Chondrocyte (in vitro differentiated cells): ENCODE measurements around the gene CALHM3. TPM values are rescaled to one million over a fixed set of nuclear protein-coding genes. Genes with fewer than 3 reads are reported as not detected.

Source experiments
- DNase-seq: peaks from one replicate; pipeline ENCODE4 v3.0.0; 2021; ENCODE audit warnings: mixed read lengths, low spot score
- H3K27ac Mint-ChIP-seq: one replicate; pipeline ENCODE4 v1.8.0; 2021; ENCODE audit warnings: mild to moderate bottlenecking, moderate library complexity, mixed read lengths; ENCODE audit not compliant: unreplicated experiment
- H3K27me3 Mint-ChIP-seq: 2 replicates; pipeline ENCODE4 v1.8.0; 2021; ENCODE audit warnings: low read depth, mixed read lengths
- H3K36me3 Mint-ChIP-seq: 2 replicates; pipeline ENCODE4 v1.8.0; 2021; ENCODE audit warnings: low read depth, mixed read lengths
- H3K4me1 Mint-ChIP-seq: 2 replicates; pipeline ENCODE4 v1.8.0; 2021; ENCODE audit warnings: low read depth, mild to moderate bottlenecking, mixed read lengths
- H3K4me3 Mint-ChIP-seq: one replicate; pipeline ENCODE4 v1.8.0; 2021; ENCODE audit warnings: mild to moderate bottlenecking, moderate library complexity, mixed read lengths; ENCODE audit not compliant: unreplicated experiment
- H3K9me3 Mint-ChIP-seq: 2 replicates; pipeline ENCODE4 v1.8.0; 2021; ENCODE audit warnings: low read depth, mixed read lengths
- total RNA-seq: library from RNA; stranded (reverse); gene quantifications from 3 replicates; pipeline ENCODE4 v1.2.1, GENCODE V29; 2021
- TF ChIP-seq, protein P1 (sequence below): fragments of 200-600 bp; sonication (generic); IDR thresholded peaks from 2 replicates; pipeline ENCODE4 v1.5.0; 2021; ENCODE audit warnings: antibody characterized with exemption, mild to moderate bottlenecking, moderate library complexity

CALHM3 gene
- total RNA-seq, 1 donor from 2014 or later = not detected

DNA sequence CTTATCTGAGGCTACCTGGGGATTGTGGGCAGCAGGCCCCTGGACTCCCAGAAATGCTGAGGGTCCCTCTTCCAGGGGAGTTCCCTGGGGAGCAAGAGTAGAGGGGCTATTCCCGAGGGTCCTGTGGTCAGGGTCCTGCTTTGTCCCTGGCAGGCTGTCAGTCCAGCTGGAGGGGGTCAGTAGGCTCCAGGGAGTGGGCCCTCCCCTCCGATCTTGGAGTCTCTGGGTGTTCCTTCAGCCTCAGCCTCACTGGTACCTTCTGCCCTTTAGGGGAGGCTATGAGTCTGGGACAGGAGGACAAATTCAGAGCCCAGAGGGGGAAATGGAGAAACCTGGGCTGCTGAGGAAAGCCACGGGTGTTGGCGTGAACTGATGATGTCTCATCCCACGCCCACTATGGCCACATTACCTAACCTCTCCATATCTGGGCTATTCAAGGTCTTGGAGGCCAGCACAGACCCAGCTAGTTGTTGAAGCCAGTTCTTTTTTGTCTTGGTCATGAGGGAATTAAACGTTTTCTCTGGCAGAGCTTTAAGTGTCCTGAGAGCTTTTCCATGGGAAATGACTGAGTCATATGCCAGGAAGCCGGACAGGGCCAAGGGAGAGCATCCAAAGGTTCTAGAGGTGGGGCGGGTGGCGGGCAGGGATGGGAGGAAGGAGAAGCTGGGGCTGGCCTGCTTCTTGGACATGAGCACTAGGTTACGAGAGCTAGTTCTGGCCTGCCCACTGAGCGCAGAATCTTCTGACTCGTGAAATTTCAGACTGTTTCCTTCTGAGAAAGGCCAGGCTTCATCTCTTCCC, 33.1 kb downstream of the CALHM3 start:
- no peaks in the 10 kb centered on the region for H3K27me3 Mint-ChIP-seq
- no peak overlapping the region for H3K4me3 Mint-ChIP-seq
- no peaks in the 10 kb centered on the region for H3K9me3 Mint-ChIP-seq
- peaks cover 63% of the 10 kb centered on the region for H3K4me1 Mint-ChIP-seq
- no peak for DNase-seq
- TF ChIP-seq, protein P1, sequence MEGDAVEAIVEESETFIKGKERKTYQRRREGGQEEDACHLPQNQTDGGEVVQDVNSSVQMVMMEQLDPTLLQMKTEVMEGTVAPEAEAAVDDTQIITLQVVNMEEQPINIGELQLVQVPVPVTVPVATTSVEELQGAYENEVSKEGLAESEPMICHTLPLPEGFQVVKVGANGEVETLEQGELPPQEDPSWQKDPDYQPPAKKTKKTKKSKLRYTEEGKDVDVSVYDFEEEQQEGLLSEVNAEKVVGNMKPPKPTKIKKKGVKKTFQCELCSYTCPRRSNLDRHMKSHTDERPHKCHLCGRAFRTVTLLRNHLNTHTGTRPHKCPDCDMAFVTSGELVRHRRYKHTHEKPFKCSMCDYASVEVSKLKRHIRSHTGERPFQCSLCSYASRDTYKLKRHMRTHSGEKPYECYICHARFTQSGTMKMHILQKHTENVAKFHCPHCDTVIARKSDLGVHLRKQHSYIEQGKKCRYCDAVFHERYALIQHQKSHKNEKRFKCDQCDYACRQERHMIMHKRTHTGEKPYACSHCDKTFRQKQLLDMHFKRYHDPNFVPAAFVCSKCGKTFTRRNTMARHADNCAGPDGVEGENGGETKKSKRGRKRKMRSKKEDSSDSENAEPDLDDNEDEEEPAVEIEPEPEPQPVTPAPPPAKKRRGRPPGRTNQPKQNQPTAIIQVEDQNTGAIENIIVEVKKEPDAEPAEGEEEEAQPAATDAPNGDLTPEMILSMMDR = no peak
- H3K27ac Mint-ChIP-seq = peak overlapping the region; percentile 72
- peaks cover 46% of the 10 kb centered on the region for H3K36me3 Mint-ChIP-seq

DNA sequence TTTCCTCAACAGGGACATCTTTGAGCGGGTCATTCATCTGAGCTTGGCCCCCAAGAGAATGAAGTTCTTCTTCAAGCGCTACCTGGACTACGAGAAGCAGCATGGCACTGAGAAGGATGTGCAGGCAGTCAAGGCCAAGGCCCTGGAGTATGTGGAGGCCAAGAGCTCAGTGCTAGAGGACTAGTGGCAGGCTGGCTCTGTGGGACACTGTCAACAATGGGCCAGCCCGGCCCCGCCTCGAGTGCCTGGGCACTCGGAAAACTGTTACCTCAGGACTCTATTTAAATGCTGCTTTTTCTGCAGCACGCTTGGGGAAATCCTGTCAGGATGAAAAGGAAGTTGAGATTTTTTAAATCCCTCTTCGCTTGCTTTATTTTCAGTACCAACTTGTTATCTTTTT, 33.7 kb downstream of the CALHM3 start:
- TF ChIP-seq, protein P1 = no peak
- Mint-ChIP-seq H3K27ac (no peak overlapping the region), H3K4me1 (peaks cover 57% of the 10 kb centered on the region), H3K36me3 (peaks cover 50% of the 10 kb centered on the region), H3K27me3 (no peaks in the 10 kb centered on the region), H3K4me3 (no peak overlapping the region), H3K9me3 (no peaks in the 10 kb centered on the region)
- no peak for DNase-seq

DNA sequence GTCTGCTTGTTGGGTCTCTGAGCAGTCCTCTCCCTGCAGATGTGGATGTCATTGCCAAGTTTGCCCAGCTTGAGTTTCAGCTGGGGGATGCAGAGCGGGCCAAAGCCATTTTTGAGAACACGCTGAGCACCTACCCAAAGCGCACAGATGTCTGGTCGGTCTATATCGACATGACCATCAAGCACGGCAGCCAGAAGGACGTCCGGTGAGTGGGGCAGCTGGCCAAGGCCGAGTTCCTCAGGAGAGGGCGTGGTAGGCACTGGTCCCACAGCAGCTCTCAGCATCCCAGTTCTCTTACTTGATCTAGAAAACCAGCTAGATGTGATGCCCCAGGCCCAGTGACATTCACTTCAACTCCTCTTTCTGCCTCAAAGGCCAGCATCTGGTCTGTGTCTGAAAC, 34.6 kb downstream of the CALHM3 start:
- Mint-ChIP-seq H3K9me3 (no peaks in the 10 kb centered on the region), H3K27me3 (no peaks in the 10 kb centered on the region), H3K4me3 (no peak overlapping the region), H3K4me1 (peaks cover 51% of the 10 kb centered on the region), H3K36me3 (peaks cover 53% of the 10 kb centered on the region), H3K27ac (no peak overlapping the region)
- no peak for DNase-seq
- TF ChIP-seq, protein P1 = no peak

DNA sequence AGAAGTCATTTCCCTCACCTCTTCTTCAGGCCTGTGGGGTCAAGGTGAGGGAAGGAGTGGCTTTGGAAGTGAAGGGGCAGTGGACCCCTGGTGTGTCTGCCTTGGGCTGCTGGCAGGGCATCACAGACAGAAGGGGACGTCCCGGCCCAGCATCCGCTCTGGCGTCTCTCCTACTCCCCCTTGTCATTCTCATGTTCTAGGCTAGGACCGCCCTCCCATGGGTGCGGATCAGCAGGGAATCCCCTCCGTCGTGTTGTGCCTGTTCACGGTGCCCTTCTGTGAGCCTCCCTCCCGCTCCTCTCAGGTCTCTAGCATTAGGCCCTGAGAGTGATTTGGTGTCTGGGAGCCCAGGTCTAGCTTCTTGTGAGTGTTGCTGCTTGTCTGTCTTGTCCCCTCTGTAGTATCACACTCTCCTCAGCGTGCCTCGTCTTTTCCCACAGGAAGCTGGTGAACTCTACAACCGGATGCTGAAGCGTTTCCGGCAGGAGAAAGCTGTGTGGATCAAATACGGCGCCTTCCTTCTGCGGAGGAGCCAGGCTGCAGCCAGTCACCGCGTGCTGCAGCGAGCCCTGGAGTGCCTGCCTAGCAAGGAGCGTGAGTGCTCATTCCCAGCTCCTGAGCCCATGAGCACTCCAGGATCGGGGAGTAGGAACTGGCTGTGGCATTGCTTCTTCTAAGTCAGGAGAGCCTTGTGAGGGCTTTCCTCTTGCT, 35.4 kb downstream of the CALHM3 start:
- TF ChIP-seq, protein P1 = no peak
- no peak overlapping the region for H3K27ac Mint-ChIP-seq
- peaks cover 52% of the 10 kb centered on the region for H3K36me3 Mint-ChIP-seq
- H3K27me3 Mint-ChIP-seq = no peaks in the 10 kb centered on the region
- DNase-seq = no peak
- H3K4me3 Mint-ChIP-seq = no peak overlapping the region
- peaks cover 43% of the 10 kb centered on the region for H3K4me1 Mint-ChIP-seq
- no peaks in the 10 kb centered on the region for H3K9me3 Mint-ChIP-seq

DNA sequence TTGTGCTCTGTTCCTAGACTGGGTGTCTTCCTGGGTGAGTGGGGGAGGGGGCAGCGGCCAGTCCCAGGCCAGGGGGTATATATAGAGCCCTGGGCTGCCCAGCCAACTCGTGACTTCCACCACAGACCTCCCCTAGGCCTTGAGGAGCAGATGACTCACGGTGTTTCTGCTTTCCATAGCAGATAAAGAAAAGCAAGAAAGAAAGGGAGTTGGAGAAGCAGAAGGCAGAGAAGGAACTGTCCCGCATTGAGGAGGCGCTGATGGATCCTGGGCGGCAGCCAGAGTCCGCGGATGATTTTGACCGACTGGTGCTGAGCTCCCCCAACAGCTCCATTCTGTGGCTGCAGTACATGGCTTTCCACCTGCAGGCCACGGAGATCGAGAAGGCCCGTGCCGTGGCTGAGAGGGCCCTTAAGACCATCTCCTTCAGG, 37.0 kb downstream of the CALHM3 start:
- no peak for DNase-seq
- Mint-ChIP-seq H3K9me3 (no peaks in the 10 kb centered on the region), H3K4me3 (no peak overlapping the region), H3K4me1 (peaks cover 34% of the 10 kb centered on the region), H3K36me3 (peaks cover 62% of the 10 kb centered on the region), H3K27ac (peak overlapping the region; percentile 85), H3K27me3 (no peaks in the 10 kb centered on the region)
- TF ChIP-seq, protein P1 = no peak
